H1 (cell line): ENCODE measurements around the gene DLG1.

Experiments used
- ATF2 ChIP-seq: IDR thresholded peaks from 2 replicates; pipeline ENCODE4 v1.6.1; 2012; ENCODE audit warnings: low read length, inconsistent platforms
- CTCF ChIP-seq, 3 experiments: IDR thresholded peaks; 1 replicate in 2 of 3; 2 replicates in 1 of 3; pipeline versions ENCODE4 v1.5.1 to v1.6.1; 2011; ENCODE audit warnings: low read length in 3 of 3, mild to moderate bottlenecking in 3 of 3, inconsistent platforms in 2 of 3, low read depth in 1 of 3, moderate library complexity in 1 of 3; ENCODE audit not compliant: insufficient read depth in 1 of 3; ENCODE audit errors: control extremely low read depth in 1 of 3
- EZH2 ChIP-seq: fragments of 200-600 bp; sonication (generic); IDR thresholded peaks from 2 replicates; pipeline ENCODE4 v1.7.1; 2012; ENCODE audit warnings: low read depth, mild to moderate bottlenecking, moderate library complexity, low read length, inconsistent platforms; ENCODE audit not compliant: severe bottlenecking
- POLR2A ChIP-seq, 2 experiments: IDR thresholded peaks; 1 replicate in 1 of 2; 2 replicates in 1 of 2; pipeline ENCODE4 v1.6.1; 2011; ENCODE audit warnings: low read depth in 2 of 2, low read length in 2 of 2, mild to moderate bottlenecking in 2 of 2; ENCODE audit errors: control extremely low read depth in 1 of 2
- RAD21 ChIP-seq, 2 experiments: IDR thresholded peaks in 1 of 2; conservative IDR thresholded peaks in 1 of 2; 2 replicates each; pipeline ENCODE4 v1.6.1; 2011; ENCODE audit warnings: low read depth in 2 of 2, low read length in 2 of 2, improper control_type of control experiment in 1 of 2, inconsistent platforms in 1 of 2, mild to moderate bottlenecking in 1 of 2, moderate library complexity in 1 of 2
- SIN3A ChIP-seq, 2 experiments: IDR thresholded peaks in 1 of 2; conservative IDR thresholded peaks in 1 of 2; 2 replicates each; pipeline ENCODE4 v1.6.1; 2011 to 2012; ENCODE audit warnings: low read length in 2 of 2, improper control_type of control experiment in 1 of 2, low read depth in 1 of 2, mild to moderate bottlenecking in 1 of 2
- SP1 ChIP-seq: IDR thresholded peaks from 2 replicates; pipeline ENCODE4 v1.6.1; 2011; ENCODE audit warnings: low read depth, low read length
- YY1 ChIP-seq: IDR thresholded peaks from 2 replicates; pipeline ENCODE4 v1.6.1; 2011; ENCODE audit warnings: low read depth, mild to moderate bottlenecking, low read length

- TF ChIP-seq CTCF (IDR thresholded peaks at IDR 0.05; ENCODE audit: control extremely low read depth in 1 of 3, insufficient read depth in 1 of 3, low read depth in 1 of 3, low read length in 3 of 3) (no peak), SIN3A (conservative IDR thresholded peaks at IDR 0.05 in 1 of 2, IDR thresholded peaks at IDR 0.05 in 1 of 2; ENCODE audit: low read depth in 1 of 2, low read length in 2 of 2) (no peak), EZH2 (no peak), ATF2 (no peak), YY1 (no peak), RAD21 (IDR thresholded peaks at IDR 0.05 in 1 of 2, conservative IDR thresholded peaks at IDR 0.05 in 1 of 2; ENCODE audit: low read depth in 2 of 2, low read length in 2 of 2) (no peak), SP1 (no peak), POLR2A (IDR thresholded peaks at IDR 0.05; ENCODE audit: control extremely low read depth in 1 of 2, low read depth in 2 of 2, low read length in 2 of 2) (no peak)
Measured at GRCh38 chr3:197014942-197015575, 283.4 kb downstream of the DLG1 start.
